ENCODE data around the gene ZNF280B. TPM values are rescaled to one million over a fixed set of nuclear protein-coding genes. Genes with fewer than 3 reads are reported as not detected.

ZNF280B gene
- total RNA-seq, 3 donors from 2014 or later = 0.51 to 1.4 (median 0.64) TPM

DNA sequence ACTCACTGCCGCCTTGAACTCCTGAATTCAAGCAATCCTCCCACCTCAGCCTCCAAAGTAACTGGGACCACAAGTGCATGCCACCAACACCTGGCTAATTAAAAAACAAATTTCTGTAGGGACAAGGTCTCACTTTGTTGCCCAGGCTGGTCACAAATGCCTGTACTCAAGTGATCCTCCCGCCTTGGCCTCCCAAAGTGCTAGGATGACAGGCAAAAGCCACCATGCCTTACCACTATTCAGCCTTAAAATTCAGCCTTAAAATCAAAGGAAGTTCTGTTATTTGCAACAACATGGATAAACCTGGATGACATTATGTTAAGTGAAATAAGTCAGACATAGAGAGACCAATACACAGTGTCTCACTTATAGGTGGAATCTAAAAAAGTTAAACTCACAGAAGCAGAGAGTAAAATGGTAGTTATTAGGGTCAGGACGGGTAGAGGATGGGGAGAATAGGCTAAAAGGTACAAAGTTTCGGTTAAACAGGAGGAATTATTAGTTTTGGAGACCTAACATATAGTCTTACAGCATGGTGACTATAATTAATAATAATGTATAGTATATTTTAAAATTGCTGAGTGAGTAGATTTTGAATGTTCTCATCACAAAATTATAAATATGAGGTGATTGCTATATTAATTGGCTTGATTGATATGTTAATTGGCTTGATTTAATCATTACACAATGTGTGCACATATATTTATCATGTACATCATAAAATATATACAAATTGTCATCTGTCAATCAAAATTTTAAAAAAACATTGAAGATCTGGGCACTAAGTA lies 17.8 kb upstream of the ZNF280B start:
- H3K9me3 ChIP-seq = no peaks in the 10 kb centered on the region
- TF ChIP-seq CTCF (IDR thresholded peaks at IDR 0.05) = no peak
- DNase-seq (no peak), ATAC-seq (no peak)
- H3K36me3 ChIP-seq (ENCODE audit: low read depth) = no peaks in the 10 kb centered on the region
- intact Hi-C loops (cut with DNase I, micrococcal nuclease) = no loop called here
- no peak overlapping the region for H3K4me3 ChIP-seq
- H3K4me1 ChIP-seq (ENCODE audit: low read depth) = no peaks in the 10 kb centered on the region

GRCh38 chr22:22523494-22523893 lies 15.0 kb upstream of the ZNF280B start:
- ATAC-seq = no peak
- intact Hi-C loops (cut with DNase I, micrococcal nuclease) = no loop called here
- Histone ChIP-seq H3K4me1 (ENCODE audit: low read depth) (no peaks in the 10 kb centered on the region), H3K36me3 (ENCODE audit: low read depth) (no peaks in the 10 kb centered on the region), H3K9me3 (no peaks in the 10 kb centered on the region), H3K4me3 (no peak overlapping the region)
- no peak for TF ChIP-seq CTCF (IDR thresholded peaks at IDR 0.05)
- DNase-seq = no peak

DNA sequence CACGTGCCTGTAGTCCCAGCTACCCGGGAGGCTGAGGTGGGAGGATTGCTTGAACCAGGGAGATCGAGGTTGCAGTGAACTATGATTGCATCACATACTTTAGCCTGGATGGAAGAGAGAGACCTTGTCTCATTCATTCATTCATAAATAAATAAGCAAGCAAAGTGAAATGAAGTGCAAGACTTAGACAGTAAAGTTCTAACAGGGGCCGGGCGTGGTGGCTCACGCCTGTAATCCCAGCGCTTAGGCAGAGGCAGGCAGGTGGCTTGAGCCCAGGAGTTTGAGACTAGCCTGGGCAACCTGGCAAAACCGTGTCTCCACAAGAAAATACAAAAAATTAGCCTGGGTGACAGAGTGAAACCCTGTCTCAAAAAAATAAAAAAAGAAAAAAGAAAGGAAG lies 13.1 kb upstream of the ZNF280B start:
- TF ChIP-seq CTCF (IDR thresholded peaks at IDR 0.05) = no peak
- intact Hi-C loops (cut with DNase I, micrococcal nuclease) = no loop called here

GRCh38 chr22:22520667-22521602 lies 12.4 kb upstream of the ZNF280B start:
- Histone ChIP-seq H3K9me3 (no peaks in the 10 kb centered on the region), H3K4me1 (ENCODE audit: low read depth) (no peaks in the 10 kb centered on the region), H3K36me3 (ENCODE audit: low read depth) (no peaks in the 10 kb centered on the region), H3K4me3 (no peak overlapping the region)
- DNase-seq (no peak), ATAC-seq (no peak)
- TF ChIP-seq CTCF (IDR thresholded peaks at IDR 0.05) = no peak
- intact Hi-C loops (cut with DNase I, micrococcal nuclease) = no loop called here

More for the DNA sequence above, 13.1 kb upstream of the ZNF280B start:
- H3K9me3 ChIP-seq = no peaks in the 10 kb centered on the region
- ATAC-seq (no peak), DNase-seq (no peak)
- no peaks in the 10 kb centered on the region for H3K4me1 ChIP-seq (ENCODE audit: low read depth)
- no peaks in the 10 kb centered on the region for H3K36me3 ChIP-seq (ENCODE audit: low read depth)
- H3K4me3 ChIP-seq = no peak overlapping the region

DNA sequence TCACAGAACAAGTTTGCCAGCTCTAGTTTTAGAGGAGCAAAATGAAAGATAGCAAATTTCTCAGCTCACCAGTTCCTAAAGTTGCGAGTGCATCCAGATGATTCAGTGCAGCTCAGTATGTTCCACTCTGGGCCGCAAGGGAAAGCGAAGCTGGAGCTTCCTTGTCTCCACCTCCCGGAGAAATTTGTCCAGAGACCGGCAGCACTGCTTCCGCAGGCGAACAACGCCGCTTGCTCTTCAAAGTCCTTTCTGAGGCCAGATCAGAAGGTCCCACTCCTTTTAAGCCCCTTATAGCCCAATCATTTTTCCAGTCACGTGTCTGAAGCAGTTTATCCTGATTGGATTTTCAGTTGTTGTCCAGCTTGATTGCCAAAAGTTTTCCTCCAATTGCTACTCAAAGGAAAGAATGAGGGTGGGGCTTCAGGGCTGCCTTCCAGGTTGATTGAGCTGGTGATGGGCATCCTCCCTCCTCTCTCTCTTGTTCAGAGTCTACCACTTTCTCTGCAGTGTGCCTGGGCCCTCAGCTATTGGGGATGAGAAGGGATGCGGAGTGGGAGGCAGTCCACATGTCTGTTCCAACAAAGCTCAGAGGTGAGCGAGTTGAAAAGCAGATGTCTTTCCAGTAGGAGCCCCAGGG lies 11.6 kb upstream of the ZNF280B start, which contains the start of gene ZNF280A:
TSS of gene ZNF280A (minus strand) at position 251 of the 637 bp plus-strand sequence. CDS start 4,640 bp downstream, outside the sequence.
- Histone ChIP-seq H3K36me3 (ENCODE audit: low read depth) (no peaks in the 10 kb centered on the region), H3K4me1 (ENCODE audit: low read depth) (no peaks in the 10 kb centered on the region), H3K9me3 (no peaks in the 10 kb centered on the region), H3K4me3 (no peak within 1 kb of the TSS)
- TF ChIP-seq CTCF (IDR thresholded peaks at IDR 0.05) = no peak
- ATAC-seq (no peak), DNase-seq (no peak)
- intact Hi-C loops (cut with DNase I, micrococcal nuclease) = no loop called here

Data from mucosa of descending colon (tissue), 3 donors.